HepG2 (cell line): ENCODE data around the gene BCAS4. TPM values are rescaled to one million over a fixed set of nuclear protein-coding genes. Genes with fewer than 3 reads are reported as not detected.

Experiments
- ATAC-seq: fragments of 200-7000 bp; cut with Tn5 transposase; 3 replicates; pipeline ENCODE4 v1.9.1; 2020; ENCODE audit warnings: mild to moderate bottlenecking, moderate library complexity
- BruUV-seq: library from RNA; stranded (reverse); fragments of 400-500 nt; replicated peaks from 2 replicates; lab custom pipeline; 2021; lab: Mats Ljungman, UMichigan
- CTCF ChIA-PET: fragments of 300-600 bp; formaldehyde crosslinking; extraction: SDS; loops from one replicate; lab custom pipeline; 2021; ENCODE audit warnings: low total read pairs, inconsistent platforms, low intra/inter-chr PET ratio; lab: Yijun Ruan, JAX
- POLR2A ChIA-PET: fragments of 350-600 bp; sonication (Branson Sonifier 250); formaldehyde crosslinking; loops from one replicate; lab custom pipeline; 2020; ENCODE audit warnings: antibody characterized with exemption, inconsistent platforms; lab: Yijun Ruan, JAX
- DNase-seq: peaks from one replicate; pipeline ENCODE4 v3.0.0-alpha.2; 2015; ENCODE audit warnings: low spot score
- FAIRE-seq: peaks from 3 replicates; lab custom pipeline; 2011; peaks lifted over from hg19 to GRCh38; lab: Jason Lieb, UNC
- H2AFZ ChIP-seq: one replicate; pipeline ENCODE4 v1.6.1; 2011; ENCODE audit warnings: low read length, inconsistent platforms
- H3K27ac ChIP-seq: fragments of 300-600 bp; 3 replicates; pipeline ENCODE4 v1.8.0; 2011; ENCODE audit warnings: mixed run types, mild to moderate bottlenecking, mixed read lengths, low read length, inconsistent platforms; ENCODE audit not compliant: insufficient read depth; ENCODE audit errors: extremely low read length
- H3K27me3 ChIP-seq, 2 experiments: fragments of 200-600 bp in 1 of 2; 2 replicates in 1 of 2; 3 replicates in 1 of 2; pipeline versions ENCODE4 v1.6.0 to v1.8.0; 2011; ENCODE audit warnings: low read length in 2 of 2, mild to moderate bottlenecking in 2 of 2, moderate library complexity in 2 of 2, inconsistent platforms in 1 of 2; ENCODE audit not compliant: insufficient read depth in 2 of 2, control insufficient read depth in 1 of 2
- H3K36me3 ChIP-seq, 2 experiments: fragments of 200-600 bp in 1 of 2; replicated peaks in 1 of 2; 2 replicates in 1 of 2; 3 replicates in 1 of 2; pipeline versions ENCODE4 v1.5.1 to v1.8.0; 2011; ENCODE audit warnings: low read length in 2 of 2, inconsistent platforms in 1 of 2; ENCODE audit not compliant: insufficient read depth in 2 of 2, control insufficient read depth in 1 of 2
- H3K4me1 ChIP-seq: 2 replicates; pipeline ENCODE4 v1.5.1; 2012; ENCODE audit warnings: low read length, inconsistent platforms; ENCODE audit not compliant: insufficient read depth
- H3K4me2 ChIP-seq: 2 replicates; pipeline ENCODE4 v1.6.0; 2011; ENCODE audit warnings: low read depth, low read length, inconsistent platforms
- H3K4me3 ChIP-seq, 3 experiments: fragments of 200-600 bp in 1 of 3; sonication (generic), shearing (Covaris generic) in 1 of 3; replicated peaks in 1 of 3; 2 replicates each; pipeline ENCODE4 v1.5.1; 2011 to 2016; ENCODE audit warnings: low read length in 3 of 3, inconsistent platforms in 2 of 3, low read depth in 2 of 3, mild to moderate bottlenecking in 2 of 3, control low read depth in 1 of 3, mixed read lengths in 1 of 3; ENCODE audit not compliant: insufficient read depth in 1 of 3
- H3K79me2 ChIP-seq: one replicate; pipeline ENCODE4 v1.6.1; 2011; ENCODE audit warnings: low read length, inconsistent platforms; ENCODE audit not compliant: insufficient read depth
- H3K9ac ChIP-seq: 2 replicates; pipeline ENCODE4 v1.6.0; 2011; ENCODE audit warnings: mild to moderate bottlenecking, low read depth, low read length, inconsistent platforms; ENCODE audit not compliant: insufficient read depth
- H3K9me3 ChIP-seq: 2 replicates; pipeline ENCODE4 v1.5.1; 2012; ENCODE audit warnings: mild to moderate bottlenecking, low read length
- H4K20me1 ChIP-seq: 2 replicates; pipeline ENCODE4 v1.6.0; 2011; ENCODE audit warnings: inconsistent platforms, mild to moderate bottlenecking, low read length, moderate library complexity; ENCODE audit not compliant: insufficient read depth
- ATF1 ChIP-seq: IDR thresholded peaks from 2 replicates; pipeline ENCODE4 v1.6.1; 2016; ENCODE audit warnings: mild to moderate bottlenecking, control low read depth
- BCL3 ChIP-seq: sonication (generic); formaldehyde crosslinking; IDR thresholded peaks from 2 replicates; pipeline ENCODE4 v1.5.1; 2020; ENCODE audit warnings: mild to moderate bottlenecking, missing genetic modification reagents, moderate library complexity
- HOXD1 ChIP-seq: sonication (generic); formaldehyde crosslinking; IDR thresholded peaks from 2 replicates; pipeline ENCODE4 v1.5.0; 2020; ENCODE audit warnings: missing genetic modification reagents
- KLF11 ChIP-seq: IDR thresholded peaks from 2 replicates; pipeline ENCODE4 v1.6.1; 2016; ENCODE audit warnings: missing compliant biosample characterization
- KLF9 ChIP-seq: IDR thresholded peaks from 2 replicates; pipeline ENCODE4 v1.6.1; 2016; ENCODE audit warnings: low read depth
- PHF5A ChIP-seq: IDR thresholded peaks from one replicate; pipeline ENCODE4 v1.6.1; 2018; ENCODE audit warnings: low read depth, missing genetic modification reagents; ENCODE audit not compliant: unreplicated experiment
- RBAK ChIP-seq: sonication (generic); formaldehyde crosslinking; IDR thresholded peaks from 2 replicates; pipeline ENCODE4 v1.5.1; 2020; ENCODE audit warnings: mild to moderate bottlenecking, missing genetic modification reagents
- RELA ChIP-seq: sonication (generic); formaldehyde crosslinking; IDR thresholded peaks from 2 replicates; pipeline ENCODE4 v1.4.0; 2020; ENCODE audit warnings: missing genetic modification reagents
- ZNF224 ChIP-seq: sonication (generic); formaldehyde crosslinking; IDR thresholded peaks from 2 replicates; pipeline ENCODE4 v1.5.0; 2020; ENCODE audit warnings: mild to moderate bottlenecking, missing genetic modification reagents
- ZNF296 ChIP-seq: sonication (generic); formaldehyde crosslinking; conservative IDR thresholded peaks from 2 replicates; pipeline ENCODE4 v1.5.0; 2020; ENCODE audit warnings: mild to moderate bottlenecking, missing genetic modification reagents
- ZSCAN25 ChIP-seq: sonication (generic); formaldehyde crosslinking; IDR thresholded peaks from 2 replicates; pipeline ENCODE4 v1.8.0; 2022; ENCODE audit warnings: mild to moderate bottlenecking, missing genetic modification reagents
- WGBS: methylation state at CpG from one replicate; pipeline ENCODE4 v1.1.6; 2017; ENCODE audit warnings: low lambda C conversion rate; 5-methylcytosine and 5-hydroxymethylcytosine counted together
- in situ Hi-C: cut with HindIII; loops from 2 replicates; pipeline ENCODE4 v1.10.0; 2017; ENCODE audit warnings: low pct_unique_long_range_greater_than_20kb; ENCODE audit not compliant: extremely low pct_ligation_motif_present
- intact Hi-C: fragments of 100-400 bp; cut with micrococcal nuclease; formaldehyde crosslinking; loops from one replicate; pipeline ENCODE4 v1.10.0; 2022; ENCODE audit not compliant: unreplicated experiment
- polyA plus RNA-seq, 8 experiments: library from polyadenylated mRNA; depleted of rRNA in 3 of 8; stranded (reverse) in 7 of 8; unstranded in 1 of 8; fragments of >200 nt; fragmentation: Illumina TruSeq in 4 of 8; extraction: Trizol in 4 of 8; gene quantifications; 2 replicates each; pipeline versions ENCODE4 v1.2.1 to v1.2.3, GENCODE V29; 2011 to 2016; ENCODE audit warnings: low read depth in 4 of 8, missing spikeins in 1 of 8, mixed read lengths in 1 of 8; ENCODE audit not compliant: insufficient read depth in 1 of 8
- total RNA-seq, 5 experiments: library from RNA; depleted of rRNA; stranded (reverse); fragments of >200 nt; fragmentation: Illumina TruSeq; extraction: Trizol; gene quantifications; 2 replicates each; pipeline ENCODE4 v1.2.3, GENCODE V29; 2016; ENCODE audit warnings: low read depth in 1 of 5
- TF ChIP-seq, protein P1 (sequence below): sonication (generic); formaldehyde crosslinking; conservative IDR thresholded peaks from 2 replicates; pipeline ENCODE4 v1.4.0; 2020; ENCODE audit warnings: mild to moderate bottlenecking, missing genetic modification reagents, moderate library complexity

The BCAS4 gene
- total and polyA plus RNA-seq, 2 of the 13 experiments (the other 11 are each of a cell fraction or from before 2014, with no cell fraction given) = 7.2 to 8.0 TPM

DNA sequence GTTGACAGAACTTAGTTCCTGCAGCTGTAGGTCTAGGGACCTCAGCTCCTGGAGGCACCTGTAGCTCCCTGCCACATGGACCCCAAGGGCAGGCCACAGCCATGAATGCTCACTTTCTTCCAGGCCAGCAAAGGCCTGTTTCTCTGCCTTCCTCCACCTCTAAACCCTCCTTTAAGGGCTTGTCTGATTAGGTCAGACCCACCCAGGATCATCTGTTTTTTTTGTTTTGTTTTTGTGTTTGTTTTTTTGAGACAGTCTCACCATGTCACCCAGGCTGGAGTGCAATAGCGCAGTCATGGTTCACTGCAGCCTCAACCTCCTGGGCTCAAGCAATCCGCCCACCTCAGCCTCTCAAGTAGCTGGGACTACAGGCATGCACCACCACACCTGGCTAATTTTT, 11.5 kb upstream of the BCAS4 start:
- FAIRE-seq = no peak
- intact Hi-C loops (no loop called here), in situ Hi-C loops (loop anchor here (25.0 kb wide), 1 partner anchor 529 kb away; no protein-coding TSS in a partner anchor)
- no peak for ATAC-seq
- TF ChIP-seq ATF1 (CRISPR knock-in tag) = no peak
- TF ChIP-seq ZNF224 (CRISPR knock-in tag) = no peak
- TF ChIP-seq PHF5A (CRISPR knock-in tag) = no peak
- TF ChIP-seq ZSCAN25 (CRISPR knock-in tag) = no peak
- TF ChIP-seq KLF9 (CRISPR knock-in tag) = no peak
- no peak for TF ChIP-seq BCL3
- no peak for TF ChIP-seq HOXD1 (CRISPR knock-in tag)
- TF ChIP-seq RELA (CRISPR knock-in tag) = no peak
- TF ChIP-seq KLF11 (CRISPR knock-in tag) = no peak
- TF ChIP-seq, protein P1, sequence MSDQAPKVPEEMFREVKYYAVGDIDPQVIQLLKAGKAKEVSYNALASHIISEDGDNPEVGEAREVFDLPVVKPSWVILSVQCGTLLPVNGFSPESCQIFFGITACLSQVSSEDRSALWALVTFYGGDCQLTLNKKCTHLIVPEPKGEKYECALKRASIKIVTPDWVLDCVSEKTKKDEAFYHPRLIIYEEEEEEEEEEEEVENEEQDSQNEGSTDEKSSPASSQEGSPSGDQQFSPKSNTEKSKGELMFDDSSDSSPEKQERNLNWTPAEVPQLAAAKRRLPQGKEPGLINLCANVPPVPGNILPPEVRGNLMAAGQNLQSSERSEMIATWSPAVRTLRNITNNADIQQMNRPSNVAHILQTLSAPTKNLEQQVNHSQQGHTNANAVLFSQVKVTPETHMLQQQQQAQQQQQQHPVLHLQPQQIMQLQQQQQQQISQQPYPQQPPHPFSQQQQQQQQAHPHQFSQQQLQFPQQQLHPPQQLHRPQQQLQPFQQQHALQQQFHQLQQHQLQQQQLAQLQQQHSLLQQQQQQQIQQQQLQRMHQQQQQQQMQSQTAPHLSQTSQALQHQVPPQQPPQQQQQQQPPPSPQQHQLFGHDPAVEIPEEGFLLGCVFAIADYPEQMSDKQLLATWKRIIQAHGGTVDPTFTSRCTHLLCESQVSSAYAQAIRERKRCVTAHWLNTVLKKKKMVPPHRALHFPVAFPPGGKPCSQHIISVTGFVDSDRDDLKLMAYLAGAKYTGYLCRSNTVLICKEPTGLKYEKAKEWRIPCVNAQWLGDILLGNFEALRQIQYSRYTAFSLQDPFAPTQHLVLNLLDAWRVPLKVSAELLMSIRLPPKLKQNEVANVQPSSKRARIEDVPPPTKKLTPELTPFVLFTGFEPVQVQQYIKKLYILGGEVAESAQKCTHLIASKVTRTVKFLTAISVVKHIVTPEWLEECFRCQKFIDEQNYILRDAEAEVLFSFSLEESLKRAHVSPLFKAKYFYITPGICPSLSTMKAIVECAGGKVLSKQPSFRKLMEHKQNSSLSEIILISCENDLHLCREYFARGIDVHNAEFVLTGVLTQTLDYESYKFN = no peak
- no peak for TF ChIP-seq RBAK (CRISPR knock-in tag)
- TF ChIP-seq ZNF296 (CRISPR knock-in tag) = no peak
- Histone ChIP-seq H3K4me2 (no peak overlapping the region), H3K9ac (no peak overlapping the region), H3K27me3 (0 out of 5 replicates have a peak, but pooled peaks cover 0 to 1% of the 10 kb centered on the region in 2 experiments), H3K9me3 (no peaks in the 10 kb centered on the region), H3K79me2 (no peaks in the 10 kb centered on the region), H3K4me3 (no peak overlapping the region), H3K27ac (no peak overlapping the region), H2AFZ (no peak overlapping the region), H4K20me1 (no peaks in the 10 kb centered on the region), H3K4me1 (peaks cover 12% of the 10 kb centered on the region), H3K36me3 (no peaks in the 10 kb centered on the region)
- WGBS = 80% methylated on average over 2 of the region's 2 CpGs
- CTCF ChIA-PET = no interaction called here
- BruUV-seq = no TSS peak
- POLR2A ChIA-PET = no interaction called here
- no peak for DNase-seq
